Measurements from ENCODE around the gene RIOK3. TPM values are rescaled to one million over a fixed set of nuclear protein-coding genes. Genes with fewer than 3 reads are reported as not detected.

RIOK3 gene
- total and polyA plus RNA-seq, 10 of the 15 experiments (the other 5 are each of a cell fraction or from before 2014, with no cell fraction given) = 18.0 to 87.5 (median 53.8) TPM

- H3K27me3 ChIP-seq (replicated peaks in 1 of 2; ENCODE audit: control insufficient read depth in 2 of 2, insufficient read depth in 2 of 2, low read length in 1 of 2) = no peaks in the 10 kb centered on the region
- peaks cover 18 to 56% of the 10 kb centered on the region in 2 experiments for H3K36me3 ChIP-seq (ENCODE audit: control insufficient read depth in 2 of 2, insufficient read depth in 2 of 2, low read length in 1 of 2)
- no peak overlapping the region for H3K4me2 ChIP-seq (ENCODE audit: control insufficient read depth, insufficient read depth)
- FAIRE-seq = no peak
- in situ Hi-C loops (cut with MboI) (loop anchor here (25.0 kb wide), 1 partner anchor 1857 kb away; the partner anchor contains the start of genes ESCO1 and SNRPD1), intact Hi-C loops (cut with micrococcal nuclease; ENCODE audit: unreplicated experiment) (no loop called here)
- H2AFZ ChIP-seq (ENCODE audit: control insufficient read depth, low read depth, low read length) = no peak overlapping the region
- ChIA-PET CTCF (interaction anchor here (0.5 to 1.1 kb wide), 2 partner anchors 29 to 115 kb away, joined by 3 read pairs; no protein-coding TSS in a partner anchor), RAD21 (ENCODE audit: unreplicated experiment) (interaction anchor here (0.7 to 1.0 kb wide), 2 partner anchors 15 to 26 kb away, joined by 3 read pairs; no protein-coding TSS in a partner anchor), POLR2A (interaction anchor here (0.9 kb wide), 1 partner anchor 19 kb away, joined by 3 read pairs; no protein-coding TSS in a partner anchor), SMC1A (ENCODE audit: uncharacterized antibody, unreplicated experiment) (interaction anchor here (1.6 to 2.3 kb wide), 2 partner anchors 8 to 10 kb away, joined by 3 to 12 read pairs; no protein-coding TSS in a partner anchor)
- no peak overlapping the region for H3K27ac ChIP-seq (ENCODE audit: control insufficient read depth, insufficient read depth)
- H3K79me2 ChIP-seq (ENCODE audit: control insufficient read depth, insufficient read depth, low read length) = no peaks in the 10 kb centered on the region; the same call in 1 of the 2 replicates
- 96% methylated on average over 3 of the region's 3 CpGs for WGBS (ENCODE audit: insufficient coverage, insufficient replicate concordance, low lambda C conversion rate, missing lambda C conversion rate)
- no peak overlapping the region for H3K9ac ChIP-seq (ENCODE audit: control insufficient read depth, insufficient read depth, low read length)
- peak; percentile 4 for TF ChIP-seq ZZZ3 (IDR thresholded peaks at IDR 0.05; ENCODE audit: control insufficient read depth, insufficient read length, low read depth)
- no peak for TF ChIP-seq MTA2 (IDR thresholded peaks at IDR 0.05; ENCODE audit: low read depth)
- H4K20me1 ChIP-seq (ENCODE audit: control insufficient read depth, insufficient read depth) = no peaks in the 10 kb centered on the region
- ATAC-seq = no peak
- no peaks in the 10 kb centered on the region for H3K4me1 ChIP-seq (ENCODE audit: control insufficient read depth, insufficient read depth, low read length)
- H3K4me3 ChIP-seq = no peak overlapping the region
- H3K9me3 ChIP-seq (replicated peaks; ENCODE audit: control insufficient read depth, insufficient read depth, low read length) = no peaks in the 10 kb centered on the region
- DNase-seq (ENCODE audit: low read depth, low spot score) = no peak
- no TSS peak for BruUV-seq (replicated peaks)
Measured at GRCh38 chr18:23468753-23469459, 15.8 kb downstream of the RIOK3 start.

GRCh38 chr18:23470620-23471387 lies 17.7 kb downstream of the RIOK3 start:
- Histone ChIP-seq H3K9ac (ENCODE audit: control insufficient read depth, insufficient read depth, low read length) (no peak overlapping the region), H3K79me2 (ENCODE audit: control insufficient read depth, insufficient read depth, low read length) (no peaks in the 10 kb centered on the region), H3K36me3 (ENCODE audit: control insufficient read depth in 2 of 2, insufficient read depth in 2 of 2, low read length in 1 of 2) (peaks cover 21 to 52% of the 10 kb centered on the region in 2 experiments), H4K20me1 (ENCODE audit: control insufficient read depth, insufficient read depth) (no peaks in the 10 kb centered on the region), H2AFZ (ENCODE audit: control insufficient read depth, low read depth, low read length) (no peak overlapping the region), H3K27me3 (replicated peaks in 1 of 2; ENCODE audit: control insufficient read depth in 2 of 2, insufficient read depth in 2 of 2, low read length in 1 of 2) (no peaks in the 10 kb centered on the region), H3K4me2 (ENCODE audit: control insufficient read depth, insufficient read depth) (no peak overlapping the region), H3K27ac (ENCODE audit: control insufficient read depth, insufficient read depth) (no peak overlapping the region), H3K4me1 (ENCODE audit: control insufficient read depth, insufficient read depth, low read length) (no peaks in the 10 kb centered on the region), H3K9me3 (replicated peaks; ENCODE audit: control insufficient read depth, insufficient read depth, low read length) (no peaks in the 10 kb centered on the region), H3K4me3 (no peak overlapping the region)
- WGBS (ENCODE audit: insufficient coverage, insufficient replicate concordance, low lambda C conversion rate, missing lambda C conversion rate) = 98% methylated on average over 2 of the region's 2 CpGs
- ChIA-PET POLR2A (interaction anchor here (0.9 to 1.5 kb wide), 2 partner anchors 17 kb away, joined by 4 to 5 read pairs; no protein-coding TSS in a partner anchor), SMC1A (ENCODE audit: uncharacterized antibody, unreplicated experiment) (interaction anchor here (0.7 to 2.8 kb wide), 6 partner anchors 8 to 36 kb away, joined by 3 to 12 read pairs (median 4); no protein-coding TSS in a partner anchor), CTCF (interaction anchor here (0.7 to 1.5 kb wide), 4 partner anchors 9 to 46 kb away, joined by 3 to 5 read pairs (median 3); no protein-coding TSS in a partner anchor), RAD21 (ENCODE audit: unreplicated experiment) (no interaction called here)
- no peak for FAIRE-seq
- TF ChIP-seq STAT3 (IDR thresholded peaks at IDR 0.05; ENCODE audit: low read depth, low read length) (no peak), POLR2A (IDR thresholded peaks at IDR 0.05; ENCODE audit: low read depth, low read length) (peak; percentile 21; the same call in 1 of the 2 replicates)
- no peak for ATAC-seq
- intact Hi-C loops (cut with micrococcal nuclease; ENCODE audit: unreplicated experiment) (no loop called here), in situ Hi-C loops (cut with MboI) (loop anchor here (25.0 kb wide), 1 partner anchor 1859 kb away; the partner anchor contains the start of genes ESCO1 and SNRPD1)
- TSS peak; percentile 26 for BruUV-seq (replicated peaks)
- DNase-seq (ENCODE audit: low read depth, low spot score) = no peak

All from GM12878 (cell line).